Cardiac fibroblast (primary cell): ENCODE results near the gene EPAS1.

Experiments
- DNase-seq, 2 donors: peaks; one replicate each; pipeline versions ENCODE4 v3.0.0 to v3.0.0-alpha.2; 2010; ENCODE audit warnings: low read depth in 2 of 2
- H3K4me3 ChIP-seq, 2 donors: replicated peaks in 1 of 2; 1 replicate in 1 of 2; 2 replicates in 1 of 2; pipeline ENCODE4 v1.5.1; 2011; ENCODE audit warnings: low read depth in 2 of 2, low read length in 2 of 2, mild to moderate bottlenecking in 2 of 2, moderate library complexity in 1 of 2
- TF ChIP-seq, protein P1 (sequence below): IDR thresholded peaks from one replicate; pipeline ENCODE4 v1.5.1; 2011; ENCODE audit warnings: low read depth, mild to moderate bottlenecking, low read length, inconsistent platforms

Gene EPAS1

DNA sequence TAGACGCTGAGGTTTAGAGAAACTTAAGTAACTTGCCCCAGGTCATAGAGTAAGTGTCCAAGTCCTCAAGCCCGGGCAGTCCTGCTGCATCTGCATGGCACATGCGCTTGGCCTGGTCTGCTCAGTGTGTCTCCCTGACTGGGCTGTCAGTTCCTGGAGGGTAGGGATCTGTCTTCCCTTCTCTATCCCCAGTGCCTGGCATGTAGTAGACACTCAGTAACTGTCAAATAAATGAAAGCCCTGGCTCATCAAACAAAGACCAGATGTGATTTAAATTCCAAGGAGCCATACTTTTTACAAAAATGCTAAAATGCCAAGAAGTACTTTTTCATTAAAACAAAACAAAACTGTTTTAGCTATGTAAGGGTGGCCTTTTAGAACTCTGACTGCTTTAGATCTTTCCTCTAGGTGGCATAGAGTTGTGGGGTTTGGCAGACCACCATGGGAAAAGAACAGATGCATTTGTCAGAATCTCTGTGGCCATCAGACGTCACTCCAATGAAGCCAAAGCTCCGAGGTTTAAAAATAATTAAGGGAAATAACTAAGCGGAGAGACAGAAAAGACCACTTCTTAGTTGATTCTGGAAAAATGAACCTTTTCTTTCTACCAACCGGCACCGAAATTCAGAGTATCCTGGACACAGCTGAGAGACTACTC, 34.0 kb downstream of the EPAS1 start:
- DNase-seq = no peak
- TF ChIP-seq, protein P1, sequence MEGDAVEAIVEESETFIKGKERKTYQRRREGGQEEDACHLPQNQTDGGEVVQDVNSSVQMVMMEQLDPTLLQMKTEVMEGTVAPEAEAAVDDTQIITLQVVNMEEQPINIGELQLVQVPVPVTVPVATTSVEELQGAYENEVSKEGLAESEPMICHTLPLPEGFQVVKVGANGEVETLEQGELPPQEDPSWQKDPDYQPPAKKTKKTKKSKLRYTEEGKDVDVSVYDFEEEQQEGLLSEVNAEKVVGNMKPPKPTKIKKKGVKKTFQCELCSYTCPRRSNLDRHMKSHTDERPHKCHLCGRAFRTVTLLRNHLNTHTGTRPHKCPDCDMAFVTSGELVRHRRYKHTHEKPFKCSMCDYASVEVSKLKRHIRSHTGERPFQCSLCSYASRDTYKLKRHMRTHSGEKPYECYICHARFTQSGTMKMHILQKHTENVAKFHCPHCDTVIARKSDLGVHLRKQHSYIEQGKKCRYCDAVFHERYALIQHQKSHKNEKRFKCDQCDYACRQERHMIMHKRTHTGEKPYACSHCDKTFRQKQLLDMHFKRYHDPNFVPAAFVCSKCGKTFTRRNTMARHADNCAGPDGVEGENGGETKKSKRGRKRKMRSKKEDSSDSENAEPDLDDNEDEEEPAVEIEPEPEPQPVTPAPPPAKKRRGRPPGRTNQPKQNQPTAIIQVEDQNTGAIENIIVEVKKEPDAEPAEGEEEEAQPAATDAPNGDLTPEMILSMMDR = peak; percentile 1
- no peak overlapping the region for H3K4me3 ChIP-seq

DNA sequence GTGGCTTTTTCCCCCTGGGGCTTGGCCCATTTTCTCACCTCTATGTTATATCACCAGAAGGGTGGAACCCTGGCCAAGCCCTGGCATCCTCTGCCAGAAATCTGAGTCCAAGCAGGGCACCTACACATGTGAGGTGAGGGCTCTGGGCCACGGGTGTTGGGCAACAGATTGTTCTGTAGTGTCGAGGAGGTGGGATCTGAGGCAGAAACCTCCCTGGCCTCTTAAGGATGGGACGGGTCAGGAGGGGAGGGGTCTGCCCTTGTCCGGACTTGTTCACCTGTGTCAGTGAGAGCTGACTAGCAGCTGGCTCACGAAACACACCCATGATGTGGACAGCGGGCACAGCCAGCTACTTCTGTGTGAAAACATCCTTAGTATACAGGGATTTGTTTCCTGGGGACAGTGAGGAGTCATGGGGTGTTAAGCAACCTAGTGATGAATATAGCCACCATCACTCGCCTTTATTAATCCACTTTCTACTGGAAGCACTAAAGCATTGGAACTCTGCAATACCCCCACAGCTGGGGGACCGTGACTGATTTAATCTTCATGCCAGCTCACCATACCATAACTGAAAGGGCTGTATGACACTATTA, 35.6 kb downstream of the EPAS1 start:
- no peak overlapping the region for H3K4me3 ChIP-seq
- TF ChIP-seq, protein P1 = no peak
- DNase-seq = peak in 1 of 2 donors; percentile 85

DNA sequence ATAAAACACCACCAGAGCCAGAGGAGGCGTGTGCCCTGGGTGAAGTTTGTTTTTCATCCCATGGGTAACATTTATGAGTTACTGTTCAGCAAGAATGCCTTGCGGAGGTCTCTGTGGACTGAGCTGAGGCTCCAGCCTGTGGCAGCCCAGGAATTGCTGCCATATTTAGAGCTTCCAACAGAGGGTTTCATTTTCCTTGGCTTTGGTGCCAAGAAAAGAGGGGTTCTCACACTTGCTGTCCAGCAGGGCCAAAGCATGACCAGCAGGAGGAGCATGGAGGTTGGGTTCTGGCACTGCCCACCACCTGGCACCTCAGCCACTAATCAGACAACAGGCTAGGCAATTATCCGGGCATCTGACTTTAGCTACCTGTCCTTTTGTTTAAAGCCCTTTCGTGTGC, 36.7 kb downstream of the EPAS1 start:
- H3K4me3 ChIP-seq = no peak overlapping the region
- DNase-seq = peak in 1 of 2 donors; percentile 81
- TF ChIP-seq, protein P1 = peak; percentile 50

DNA sequence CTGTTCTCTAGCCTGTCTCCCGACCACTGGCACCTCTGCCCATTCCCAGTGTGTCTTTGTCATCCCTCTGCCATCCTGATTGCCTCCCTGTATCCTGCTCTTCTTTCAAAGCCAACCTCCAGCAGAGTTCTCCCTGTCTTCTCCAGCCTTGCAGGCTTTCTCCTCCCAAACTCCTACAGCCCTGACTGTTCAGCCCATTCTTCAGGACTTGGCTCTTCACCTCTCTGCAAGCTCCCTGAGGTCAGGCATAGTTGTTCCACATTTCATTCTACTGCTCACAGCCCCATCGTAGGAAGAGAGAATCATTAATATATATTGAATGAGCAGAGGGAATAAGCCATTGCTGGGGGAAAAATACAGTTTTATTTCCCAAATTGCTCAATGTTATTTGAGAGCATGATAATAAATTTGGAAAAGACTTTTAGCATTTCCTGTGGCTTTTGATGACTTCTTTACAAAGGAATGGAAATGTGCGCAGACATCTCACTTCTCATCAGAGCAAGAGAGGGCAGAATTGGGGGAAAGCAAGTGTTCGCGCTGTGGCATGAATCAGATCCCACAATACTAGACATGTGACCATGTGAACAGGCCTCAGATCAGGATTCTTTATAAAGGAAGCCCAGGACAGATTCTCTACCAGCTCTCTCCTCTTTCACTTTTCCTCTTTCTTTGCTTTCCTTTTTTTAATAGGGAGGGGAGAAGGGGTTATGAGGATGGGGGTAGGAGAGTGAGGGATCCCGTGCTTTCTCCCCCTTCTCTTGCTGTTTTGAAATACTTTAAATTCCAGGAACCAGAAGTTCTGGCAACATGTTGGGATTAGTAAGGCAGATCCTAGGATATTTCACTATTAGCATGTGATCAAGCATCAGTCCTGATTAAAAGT, 37.4 kb downstream of the EPAS1 start:
- TF ChIP-seq, protein P1 = no peak
- DNase-seq = peak; percentile 91 to 99

DNA sequence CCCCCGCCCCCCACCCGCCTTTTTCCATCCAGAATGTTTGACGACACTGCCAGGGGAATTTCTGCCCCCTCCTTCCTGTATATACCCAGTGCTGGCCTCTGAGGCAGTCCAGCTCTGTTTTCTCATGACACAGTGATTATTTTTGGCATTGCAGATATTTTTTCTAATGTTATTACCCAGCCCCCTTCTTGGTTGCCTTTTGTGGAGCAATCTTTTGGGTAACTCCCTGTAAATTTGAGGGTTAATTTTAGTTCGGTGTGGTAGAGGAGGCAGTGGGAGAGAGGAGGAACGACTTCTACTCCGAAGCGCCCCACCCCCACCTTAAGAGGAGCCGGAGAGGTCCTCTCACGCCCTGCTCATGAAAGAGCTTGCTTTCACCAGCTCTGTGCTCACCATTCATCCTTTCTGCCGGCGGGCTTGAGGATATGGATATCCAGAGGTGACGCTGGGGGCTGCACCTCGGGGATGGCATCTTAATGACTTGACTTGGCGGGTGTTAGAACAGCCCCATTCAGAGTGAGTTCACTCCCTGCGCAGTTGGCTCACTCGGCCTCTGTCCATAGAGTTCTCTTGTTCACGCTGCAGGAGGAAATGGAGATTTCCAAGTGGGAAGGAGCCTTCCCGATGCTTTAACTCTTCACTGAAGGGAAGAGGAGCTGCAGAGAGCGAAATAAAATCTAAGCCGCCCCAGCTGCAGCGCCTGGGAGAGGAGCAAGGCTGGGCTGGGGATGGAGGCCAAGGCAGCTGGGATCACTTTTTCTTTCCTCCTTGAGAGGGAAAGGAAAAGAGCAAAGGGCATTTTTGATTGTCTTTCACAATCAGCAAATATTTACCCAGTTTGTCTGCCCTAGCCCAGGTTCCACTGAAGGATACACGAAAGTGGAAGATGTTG, 38.4 kb downstream of the EPAS1 start:
- H3K4me3 ChIP-seq = peak overlapping the region; percentile 14 to 39
- TF ChIP-seq, protein P1 = no peak
- DNase-seq = peak; percentile 87 to 93

More for the DNA sequence above, 37.4 kb downstream of the EPAS1 start:
- peak overlapping the region; percentile 14 to 39 for H3K4me3 ChIP-seq

DNA sequence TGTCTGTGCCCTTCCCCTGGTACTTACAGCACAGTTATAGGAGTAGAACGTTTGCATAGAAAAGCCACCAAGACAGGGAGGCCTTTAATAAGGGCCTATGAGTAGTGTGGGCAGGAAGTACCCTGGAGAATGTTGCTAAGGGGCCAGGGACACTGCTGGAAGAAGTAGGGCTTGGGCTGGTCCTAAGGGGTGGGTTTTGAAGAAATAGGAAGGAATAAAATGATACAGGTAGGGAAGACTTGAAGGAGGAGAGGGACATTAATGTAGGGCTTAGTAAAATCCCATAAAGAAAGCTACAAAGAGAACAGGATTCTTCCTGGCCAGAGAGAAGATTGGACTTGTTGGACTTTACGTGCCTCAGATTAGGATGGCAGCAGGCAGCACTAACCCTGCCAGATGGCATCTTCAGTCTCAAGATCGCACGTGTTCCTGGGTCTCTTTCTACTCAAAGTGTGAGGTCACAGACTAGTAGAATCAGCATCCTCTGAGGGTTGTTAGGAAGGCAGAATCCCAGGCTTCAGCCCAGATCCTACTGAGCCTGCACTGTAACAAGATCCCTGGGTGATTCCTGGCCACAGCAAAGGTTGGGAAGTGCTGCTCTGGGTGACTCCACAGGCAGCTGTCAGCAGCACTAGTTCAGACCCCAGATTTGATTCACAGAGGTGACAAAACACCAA, 39.2 kb downstream of the EPAS1 start:
- TF ChIP-seq, protein P1 = no peak
- DNase-seq = peak; percentile 49 to 50
- peak overlapping the region in 1 of 2 donors; percentile 39 for H3K4me3 ChIP-seq
